ENCODE measurements around the gene ANKMY1. TPM values are rescaled to one million over a fixed set of nuclear protein-coding genes. Genes with fewer than 3 reads are reported as not detected.

The ANKMY1 gene
- total RNA-seq, 2 donors from 2014 or later = 3.7 to 7.9 TPM

DNA sequence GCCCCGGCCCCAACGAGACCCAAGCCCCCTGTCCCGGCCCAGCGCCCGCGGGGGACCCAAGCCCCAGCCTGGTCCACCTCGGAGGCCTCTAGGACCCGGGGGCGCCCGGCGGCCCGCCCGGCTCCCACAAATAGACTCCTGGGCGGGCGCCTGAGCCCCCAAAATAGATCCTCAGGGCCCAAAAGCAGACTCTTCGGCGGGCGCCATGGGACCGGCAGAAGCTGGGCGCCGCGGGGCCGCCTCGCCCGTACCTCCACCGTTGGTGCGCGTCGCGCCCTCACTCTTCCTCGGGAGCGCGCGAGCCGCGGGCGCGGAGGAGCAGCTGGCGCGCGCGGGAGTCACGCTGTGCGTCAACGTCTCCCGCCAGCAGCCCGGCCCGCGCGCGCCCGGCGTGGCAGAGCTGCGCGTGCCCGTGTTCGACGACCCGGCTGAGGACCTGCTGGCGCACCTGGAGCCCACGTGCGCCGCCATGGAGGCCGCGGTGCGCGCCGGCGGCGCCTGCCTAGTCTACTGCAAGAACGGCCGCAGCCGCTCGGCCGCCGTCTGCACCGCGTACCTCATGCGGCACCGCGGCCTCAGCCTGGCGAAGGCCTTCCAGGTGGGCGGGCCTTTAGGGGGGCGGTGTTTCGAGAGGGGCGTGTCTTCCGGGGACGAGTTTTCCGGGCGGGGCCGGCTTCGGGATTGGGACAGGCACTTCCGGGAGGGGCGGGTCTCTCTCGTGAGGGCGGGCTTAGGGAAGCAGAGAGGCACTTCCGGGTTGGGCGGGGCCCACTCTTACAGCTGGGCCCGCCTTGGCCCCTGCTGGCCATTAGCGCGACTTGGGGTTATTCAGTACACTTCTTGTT is 2.9 kb upstream of the ANKMY1 start:
- Histone ChIP-seq H3K27me3 (no peaks in the 10 kb centered on the region), H3K9me3 (no peaks in the 10 kb centered on the region), H3K4me1 (peaks cover 0 to 53% of the 10 kb centered on the region in 2 donors), H3K4me3 (peak overlapping the region; percentile 91 to 93), H3K27ac (peak overlapping the region; percentile 100), H3K36me3 (no peaks in the 10 kb centered on the region)
- DNase-seq (ENCODE audit: low spot score) = peak; percentile 99
- TF ChIP-seq, protein P1, sequence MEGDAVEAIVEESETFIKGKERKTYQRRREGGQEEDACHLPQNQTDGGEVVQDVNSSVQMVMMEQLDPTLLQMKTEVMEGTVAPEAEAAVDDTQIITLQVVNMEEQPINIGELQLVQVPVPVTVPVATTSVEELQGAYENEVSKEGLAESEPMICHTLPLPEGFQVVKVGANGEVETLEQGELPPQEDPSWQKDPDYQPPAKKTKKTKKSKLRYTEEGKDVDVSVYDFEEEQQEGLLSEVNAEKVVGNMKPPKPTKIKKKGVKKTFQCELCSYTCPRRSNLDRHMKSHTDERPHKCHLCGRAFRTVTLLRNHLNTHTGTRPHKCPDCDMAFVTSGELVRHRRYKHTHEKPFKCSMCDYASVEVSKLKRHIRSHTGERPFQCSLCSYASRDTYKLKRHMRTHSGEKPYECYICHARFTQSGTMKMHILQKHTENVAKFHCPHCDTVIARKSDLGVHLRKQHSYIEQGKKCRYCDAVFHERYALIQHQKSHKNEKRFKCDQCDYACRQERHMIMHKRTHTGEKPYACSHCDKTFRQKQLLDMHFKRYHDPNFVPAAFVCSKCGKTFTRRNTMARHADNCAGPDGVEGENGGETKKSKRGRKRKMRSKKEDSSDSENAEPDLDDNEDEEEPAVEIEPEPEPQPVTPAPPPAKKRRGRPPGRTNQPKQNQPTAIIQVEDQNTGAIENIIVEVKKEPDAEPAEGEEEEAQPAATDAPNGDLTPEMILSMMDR (IDR thresholded peaks at IDR 0.05) = peak in 1 of 2 donors; percentile 42

DNA sequence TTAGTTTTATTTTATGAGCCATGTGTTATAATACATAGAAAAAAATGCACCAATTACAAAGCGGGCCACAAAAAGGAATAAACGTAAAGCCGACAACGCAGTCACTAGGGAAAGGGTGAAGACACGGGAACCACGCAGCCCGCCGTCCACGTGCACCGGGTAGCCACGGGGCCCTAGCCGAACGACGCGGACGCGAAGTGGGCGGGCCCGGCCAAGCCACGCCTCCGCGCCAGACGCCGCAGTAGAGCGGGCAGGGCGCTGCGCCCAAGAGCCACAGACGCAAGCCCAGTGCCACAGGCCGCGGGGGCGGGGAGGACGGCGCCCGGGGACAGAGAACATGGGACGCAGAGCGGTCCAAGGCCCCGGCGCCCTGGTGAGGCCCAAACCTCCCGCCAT is 2.3 kb upstream of the ANKMY1 start, which contains the start of gene DUSP28:
DUSP28 (plus strand) TSS at position 274 of the 396 bp plus-strand sequence. CDS start 328 bp downstream, outside the sequence.
- H3K27ac ChIP-seq = peak within 1 kb of the TSS; percentile 100
- peak; percentile 93 for DNase-seq (ENCODE audit: low spot score)
- H3K27me3 ChIP-seq = no peaks in the 10 kb centered on the region
- H3K4me3 ChIP-seq = peak within 1 kb of the TSS; percentile 91 to 93
- H3K4me1 ChIP-seq = peaks cover 0 to 47% of the 10 kb centered on the region in 2 donors
- no peaks in the 10 kb centered on the region for H3K9me3 ChIP-seq
- TF ChIP-seq, protein P1 (IDR thresholded peaks at IDR 0.05) = no peak
- no peaks in the 10 kb centered on the region for H3K36me3 ChIP-seq

DNA sequence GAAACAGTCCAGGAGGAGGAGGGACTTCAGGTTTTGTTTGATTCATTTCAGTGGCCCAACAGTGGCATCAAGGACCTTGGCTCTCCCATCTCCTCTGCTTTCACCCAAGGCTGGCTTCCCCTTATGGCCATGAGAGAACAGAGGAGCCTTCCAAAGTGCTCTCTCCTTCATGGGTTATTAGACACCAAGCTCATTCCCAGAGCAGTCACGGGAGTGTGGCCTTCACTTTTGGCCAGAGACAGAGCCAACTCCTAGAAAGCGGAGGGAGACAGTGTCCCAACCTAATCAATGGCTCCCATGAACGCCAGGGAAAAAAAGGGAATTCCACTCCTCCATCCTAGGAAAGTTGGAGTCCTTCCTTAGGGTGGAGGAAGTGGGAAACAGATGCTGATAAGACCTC is 1.5 kb upstream of the ANKMY1 start:
- peaks cover 0 to 43% of the 10 kb centered on the region in 2 donors for H3K4me1 ChIP-seq
- H3K27me3 ChIP-seq = no peaks in the 10 kb centered on the region
- TF ChIP-seq, protein P1 (IDR thresholded peaks at IDR 0.05) = no peak
- H3K9me3 ChIP-seq = no peaks in the 10 kb centered on the region
- DNase-seq (ENCODE audit: low spot score) = peak; percentile 44
- no peaks in the 10 kb centered on the region for H3K36me3 ChIP-seq
- no peak overlapping the region for H3K27ac ChIP-seq
- no peak overlapping the region for H3K4me3 ChIP-seq

DNA sequence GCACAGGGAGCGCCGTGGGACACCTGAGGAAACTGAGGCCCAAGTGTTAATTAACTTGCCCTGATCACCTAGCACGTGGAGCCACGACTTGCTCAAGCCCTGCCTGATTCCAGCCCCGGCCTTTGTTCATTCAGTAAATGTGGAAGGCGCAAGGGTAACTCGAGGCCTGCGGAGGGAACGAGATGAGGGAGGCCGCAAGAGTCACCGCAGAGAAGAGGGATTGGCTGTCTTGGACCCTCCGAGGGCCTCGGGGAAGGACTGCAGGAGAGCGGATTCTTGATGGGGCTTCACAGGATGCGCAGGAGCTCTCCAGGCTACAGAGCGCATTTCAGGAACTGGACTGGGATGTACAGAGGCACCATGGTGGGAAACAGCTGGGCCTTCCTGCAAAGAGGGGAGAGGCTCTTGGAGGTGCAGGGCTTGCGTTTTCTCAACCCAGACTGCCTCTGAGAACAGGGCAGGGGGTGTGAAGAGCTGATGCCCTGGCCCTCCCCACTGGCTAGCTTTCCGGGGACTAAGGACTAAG is 511 bp upstream of the ANKMY1 start:
- Histone ChIP-seq H3K36me3 (no peaks in the 10 kb centered on the region), H3K4me3 (peak overlapping the region; percentile 35 to 56), H3K4me1 (peaks cover 0 to 43% of the 10 kb centered on the region in 2 donors), H3K9me3 (no peaks in the 10 kb centered on the region), H3K27ac (no peak overlapping the region), H3K27me3 (no peaks in the 10 kb centered on the region)
- peak; percentile 52 for DNase-seq (ENCODE audit: low spot score)
- TF ChIP-seq, protein P1 (IDR thresholded peaks at IDR 0.05) = no peak

DNA sequence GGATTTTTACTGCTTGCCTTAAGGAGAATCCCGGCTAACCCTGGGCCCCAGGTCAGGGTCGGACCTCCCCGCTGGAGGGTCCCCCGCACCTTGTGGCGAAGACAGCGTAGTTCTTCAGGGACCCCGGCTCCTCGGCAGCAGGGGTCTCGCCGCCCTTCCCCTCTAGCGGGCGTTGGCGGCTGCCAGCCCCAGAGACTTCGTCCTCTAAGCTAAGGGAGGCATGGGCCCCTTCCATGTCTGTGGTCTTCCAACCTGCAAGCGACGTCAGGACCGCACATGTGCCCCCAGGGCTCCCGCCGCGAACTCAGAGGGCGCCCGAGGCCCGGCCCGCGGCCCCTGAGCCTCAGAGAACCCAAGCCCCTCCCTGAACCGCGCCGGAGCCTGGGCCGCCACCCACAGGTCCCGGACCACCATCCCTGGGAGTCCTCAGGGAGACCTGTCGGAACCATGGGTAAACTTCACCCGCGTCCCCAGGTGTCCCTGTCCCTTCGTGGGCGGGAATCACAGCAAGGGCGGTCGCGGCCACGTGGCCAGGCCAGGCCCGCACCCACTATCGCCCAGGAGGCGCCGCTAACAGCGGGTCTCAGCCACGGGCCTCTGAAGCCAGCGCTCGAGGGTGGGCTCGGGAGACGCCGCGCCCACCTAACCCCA is 562 bp downstream of the ANKMY1 start:
- TF ChIP-seq, protein P1 (IDR thresholded peaks at IDR 0.05) = no peak
- peak; percentile 54 for DNase-seq (ENCODE audit: low spot score)
- Histone ChIP-seq H3K4me1 (peaks cover 0 to 41% of the 10 kb centered on the region in 2 donors), H3K27me3 (no peaks in the 10 kb centered on the region), H3K36me3 (no peaks in the 10 kb centered on the region), H3K4me3 (peak overlapping the region; percentile 35 to 56), H3K9me3 (no peaks in the 10 kb centered on the region), H3K27ac (no peak overlapping the region)
